ENCODE results near the gene SFRP2.

- TF ChIP-seq CTCF (conservative IDR thresholded peaks at IDR 0.05 in 1 of 2, IDR thresholded peaks at IDR 0.05 in 1 of 2; ENCODE audit: extremely low read depth in 1 of 2, insufficient read depth in 1 of 2, low read depth in 1 of 2, low read length in 2 of 2) = peak; percentile 36 to 63
- TF ChIP-seq EZH2 (IDR thresholded peaks at IDR 0.05; ENCODE audit: borderline replicate concordance, low read length) = no peak
These were observed 2.8 kb downstream of the SFRP2 start for GRCh38 chr4:153785910-153786721.
